SH-SY5Y (cell line): Measurements from ENCODE around the gene HLA-A.

ENCODE experiments used
- GATA2 ChIP-seq: IDR thresholded peaks from 2 replicates; pipeline ENCODE4 v1.6.1; 2011; ENCODE audit warnings: mild to moderate bottlenecking, low read depth, low read length
- GATA3 ChIP-seq: IDR thresholded peaks from 2 replicates; pipeline ENCODE4 v1.6.1; 2011; ENCODE audit warnings: low read depth, mild to moderate bottlenecking, low read length, moderate library complexity

DNA sequence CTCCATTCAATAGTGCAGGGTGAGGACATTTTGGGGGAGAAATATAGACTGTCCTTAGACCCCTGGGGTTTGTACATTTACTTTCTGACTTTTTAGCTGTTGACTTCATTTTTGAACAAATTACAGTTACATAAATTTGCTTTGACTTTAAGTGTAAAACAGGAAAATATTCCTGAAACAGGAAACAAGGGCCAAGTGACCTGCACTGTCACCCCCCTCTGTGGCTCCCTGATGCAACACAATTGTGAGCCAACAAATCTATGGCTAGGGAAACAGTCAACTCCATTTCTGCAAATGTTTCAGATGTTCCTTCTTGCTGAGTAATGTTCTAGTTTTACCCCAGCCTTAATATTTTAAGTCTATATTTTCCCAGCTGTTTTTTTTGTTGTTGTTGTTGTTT, 39.8 kb downstream of the HLA-A start:
- no peak for TF ChIP-seq GATA2
- no peak for TF ChIP-seq GATA3
